Body of pancreas (tissue), 4 donors: ENCODE measurements around the gene SLC40A1. TPM values are rescaled to one million over a fixed set of nuclear protein-coding genes. Genes with fewer than 3 reads are reported as not detected.

Source experiments
- ATAC-seq: fragments of 150-250 bp; one replicate; pipeline ENCODE4 v1.9.1; 2016
- DNase-seq, 4 donors: peaks; one replicate each; pipeline ENCODE4 v3.0.0-alpha.2; 2019
- H3K27ac ChIP-seq, 4 donors: fragments of 200-600 bp; sonication (generic); 1 replicate in 3 of 4; 2 replicates in 1 of 4; pipeline versions ENCODE4 v1.5.1 to v1.6.1; 2016 to 2019; ENCODE audit warnings: mild to moderate bottlenecking in 1 of 4, mixed read lengths in 1 of 4, moderate library complexity in 1 of 4
- H3K27me3 ChIP-seq, 2 donors: fragments of 200-600 bp; sonication (generic); one replicate each; pipeline ENCODE4 v1.6.0; 2016; ENCODE audit warnings: mild to moderate bottlenecking in 1 of 2
- H3K36me3 ChIP-seq, 2 donors: fragments of 200-600 bp; sonication (generic); replicated peaks in 1 of 2; 2 replicates each; pipeline ENCODE4 v1.5.1; 2016; ENCODE audit warnings: low read depth in 2 of 2; ENCODE audit not compliant: insufficient read depth in 1 of 2
- H3K4me1 ChIP-seq: fragments of 200-600 bp; sonication (generic); one replicate; pipeline ENCODE4 v1.6.0; 2016
- H3K4me3 ChIP-seq, 2 donors: fragments of 200-600 bp; sonication (generic); 1 replicate in 1 of 2; 2 replicates in 1 of 2; pipeline ENCODE4 v1.5.1; 2016 to 2019
- H3K9me3 ChIP-seq, 3 donors: fragments of 200-600 bp; sonication (generic); 1 replicate in 2 of 3; 2 replicates in 1 of 3; pipeline ENCODE4 v1.5.1; 2016
- CTCF ChIP-seq, 7 experiments: fragments of 450-650 bp in 4 of 7; fragments of 200-600 bp in 3 of 7; sonication (generic) in 3 of 7; IDR thresholded peaks; one replicate each; pipeline ENCODE4 v1.5.1; 2016 to 2019; ENCODE audit warnings: antibody characterized with exemption in 7 of 7
- POLR2A ChIP-seq, 3 donors: fragments of 450-650 bp; IDR thresholded peaks; one replicate each; pipeline ENCODE4 v1.6.1; 2016; ENCODE audit warnings: antibody characterized with exemption in 3 of 3, mild to moderate bottlenecking in 2 of 3
- WGBS, 2 donors: methylation state at CpG; one replicate each; pipeline ENCODE4 v1.1.5; 2017; 5-methylcytosine and 5-hydroxymethylcytosine counted together
- intact Hi-C: fragments of 100-400 bp; cut with DNase I; formaldehyde crosslinking; loops from one replicate; pipeline ENCODE4 v1.15.1; 2023
- total RNA-seq, 2 donors: library from RNA; depleted of rRNA; stranded (reverse); fragments of >200 nt; gene quantifications; one replicate each; pipeline ENCODE4 v1.1.0, GENCODE V29; 2016

SLC40A1 gene
- total RNA-seq, 2 donors from 2014 or later = 30.3 to 61.2 TPM

DNA sequence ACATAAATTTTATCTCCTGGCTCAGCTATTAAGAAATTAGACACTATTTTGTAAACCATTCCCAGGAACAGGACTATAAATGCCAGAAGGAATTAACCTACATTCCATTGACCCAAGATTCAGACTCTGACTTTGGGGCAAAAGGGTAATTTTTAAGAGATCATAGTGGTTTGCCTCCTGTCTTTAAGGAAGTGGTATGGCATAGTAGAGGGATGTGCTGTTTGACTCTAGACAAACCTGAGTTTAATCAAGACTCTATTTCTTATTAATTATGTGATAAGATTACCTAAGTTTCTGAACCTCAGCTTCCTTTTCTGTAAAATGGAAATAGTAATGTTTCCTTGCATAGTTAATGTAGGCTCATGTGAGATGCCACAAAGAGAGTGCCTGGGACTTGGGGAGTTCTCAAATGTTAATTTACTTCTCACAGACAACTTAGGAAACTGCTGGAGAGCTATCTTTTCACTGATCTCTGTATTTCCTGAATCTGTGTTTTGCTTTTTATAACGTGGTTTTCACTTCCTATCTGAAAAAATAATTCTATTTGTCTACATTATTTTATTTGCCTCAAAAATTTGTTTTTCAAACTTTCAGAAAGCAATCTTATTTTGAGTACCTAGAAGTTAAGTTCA is 11.9 kb upstream of the SLC40A1 start:
- H3K4me3 ChIP-seq = no peak overlapping the region
- H3K4me1 ChIP-seq = no peaks in the 10 kb centered on the region
- intact Hi-C loops = no loop called here
- WGBS, 2 donors = 30 to 47% methylated on average over 1 of the region's 1 CpG
- TF ChIP-seq CTCF (IDR thresholded peaks at IDR 0.05) (no peak), POLR2A (IDR thresholded peaks at IDR 0.05) (no peak)
- DNase-seq (no peak), ATAC-seq (no peak)
- no peaks in the 10 kb centered on the region for H3K36me3 ChIP-seq
- H3K27me3 ChIP-seq = no peaks in the 10 kb centered on the region
- no peaks in the 10 kb centered on the region for H3K9me3 ChIP-seq
- H3K27ac ChIP-seq = no peak overlapping the region

DNA sequence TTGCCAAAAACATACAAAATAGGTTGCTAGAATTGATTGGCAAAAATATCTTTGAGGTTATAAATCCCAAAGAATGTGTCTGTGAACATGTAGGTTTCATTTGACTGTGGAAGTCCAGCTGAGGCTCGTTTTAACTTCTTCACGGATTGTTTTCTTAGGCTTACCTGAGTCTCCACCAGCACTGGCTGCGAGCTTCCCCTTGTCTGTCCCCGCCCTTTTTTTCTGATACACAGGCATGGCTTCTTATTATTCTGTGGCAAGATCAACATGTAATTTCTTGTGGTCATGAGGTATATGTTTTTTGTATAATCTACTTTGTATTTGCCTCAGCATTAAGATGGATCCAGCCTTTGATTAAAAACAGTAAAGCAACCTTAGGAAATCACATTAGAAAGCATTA is 7.2 kb upstream of the SLC40A1 start:
- ATAC-seq (no peak), DNase-seq (no peak)
- H3K27ac ChIP-seq = no peak overlapping the region
- TF ChIP-seq POLR2A (IDR thresholded peaks at IDR 0.05) (no peak), CTCF (IDR thresholded peaks at IDR 0.05) (no peak)
- intact Hi-C loops = no loop called here
- no peaks in the 10 kb centered on the region for H3K4me1 ChIP-seq
- no peak overlapping the region for H3K4me3 ChIP-seq
- no peaks in the 10 kb centered on the region for H3K27me3 ChIP-seq
- WGBS, 2 donors = 80 to 81% methylated on average over 4 of the region's 4 CpGs
- H3K36me3 ChIP-seq = no peaks in the 10 kb centered on the region
- no peaks in the 10 kb centered on the region for H3K9me3 ChIP-seq

DNA sequence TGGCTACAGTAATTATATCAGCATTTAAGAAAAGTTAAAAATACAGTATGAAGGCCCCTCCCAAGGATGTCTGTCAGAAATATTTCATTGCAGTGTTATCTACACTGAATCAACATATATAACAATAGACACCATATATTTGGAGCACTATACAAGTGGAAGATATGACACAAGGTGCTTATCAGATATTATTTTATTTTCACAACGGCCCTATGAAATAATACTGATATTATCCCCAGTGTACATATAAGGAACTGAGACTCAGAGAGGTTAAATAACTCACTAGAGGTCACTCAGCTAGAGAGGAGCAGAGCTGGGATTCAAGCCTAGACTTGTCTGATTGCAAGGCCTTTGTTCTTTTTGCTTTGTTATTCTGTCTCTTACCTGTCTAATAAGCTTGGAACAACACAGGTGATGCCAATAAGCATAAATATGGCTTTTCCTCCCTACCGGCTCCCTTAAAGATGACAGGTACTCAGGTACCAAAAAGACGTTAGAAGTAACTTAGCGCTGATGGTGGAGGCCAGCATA is 4.7 kb upstream of the SLC40A1 start:
- Histone ChIP-seq H3K27ac (no peak overlapping the region), H3K27me3 (no peaks in the 10 kb centered on the region), H3K36me3 (no peaks in the 10 kb centered on the region), H3K4me1 (peaks cover 9% of the 10 kb centered on the region), H3K4me3 (no peak overlapping the region), H3K9me3 (no peaks in the 10 kb centered on the region)
- WGBS, 2 donors = 80 to 81% methylated on average over 4 of the region's 4 CpGs
- intact Hi-C loops = no loop called here
- DNase-seq (no peak), ATAC-seq (no peak)
- no peak for TF ChIP-seq CTCF (IDR thresholded peaks at IDR 0.05)
- no peak for TF ChIP-seq POLR2A (IDR thresholded peaks at IDR 0.05)

- no peak for TF ChIP-seq CTCF (IDR thresholded peaks at IDR 0.05)
- no peaks in the 10 kb centered on the region for H3K9me3 ChIP-seq
- ATAC-seq (no peak), DNase-seq (no peak)
- no peak overlapping the region for H3K27ac ChIP-seq
- peaks cover 9% of the 10 kb centered on the region for H3K4me1 ChIP-seq
- no peaks in the 10 kb centered on the region for H3K36me3 ChIP-seq
- no peak overlapping the region for H3K4me3 ChIP-seq
- no peaks in the 10 kb centered on the region for H3K27me3 ChIP-seq
- intact Hi-C loops = no loop called here
These were observed 4.1 kb upstream of the SLC40A1 start for GRCh38 chr2:189584686-189585085.
